AG04449 (cell line): Measurements from ENCODE around the gene ESR2.

Experiments
- CTCF ChIA-PET: fragments of 350-600 bp; formaldehyde crosslinking; extraction: SDS; loops from one replicate; lab custom pipeline; 2021; ENCODE audit warnings: antibody characterized with exemption; lab: Yijun Ruan, JAX
- POLR2A ChIA-PET: fragments of 400-600, 350-600 bp; formaldehyde crosslinking; extraction: SDS; loops from one replicate; lab custom pipeline; 2020; ENCODE audit warnings: antibody characterized with exemption, inconsistent platforms; lab: Yijun Ruan, JAX
- DNase-seq: peaks from one replicate; pipeline ENCODE4 v3.0.0-alpha.2; 2010; ENCODE audit warnings: low read depth, low spot score
- H3K4me3 ChIP-seq: 2 replicates; pipeline ENCODE4 v1.5.1; 2011; ENCODE audit warnings: low read depth, mild to moderate bottlenecking, control low read depth, low read length
- TF ChIP-seq, protein P1 (sequence below): IDR thresholded peaks from one replicate; pipeline ENCODE4 v1.5.1; 2011; ENCODE audit warnings: mild to moderate bottlenecking, moderate library complexity, low read length, control low read depth, inconsistent platforms; ENCODE audit not compliant: insufficient read depth; ENCODE audit errors: missing control alignments

ESR2 gene

GRCh38 chr14:64112867-64113678 lies 181.1 kb downstream of the ESR2 start:
- no peak overlapping the region for H3K4me3 ChIP-seq
- POLR2A ChIA-PET = no interaction called here
- DNase-seq = no peak
- TF ChIP-seq, protein P1, sequence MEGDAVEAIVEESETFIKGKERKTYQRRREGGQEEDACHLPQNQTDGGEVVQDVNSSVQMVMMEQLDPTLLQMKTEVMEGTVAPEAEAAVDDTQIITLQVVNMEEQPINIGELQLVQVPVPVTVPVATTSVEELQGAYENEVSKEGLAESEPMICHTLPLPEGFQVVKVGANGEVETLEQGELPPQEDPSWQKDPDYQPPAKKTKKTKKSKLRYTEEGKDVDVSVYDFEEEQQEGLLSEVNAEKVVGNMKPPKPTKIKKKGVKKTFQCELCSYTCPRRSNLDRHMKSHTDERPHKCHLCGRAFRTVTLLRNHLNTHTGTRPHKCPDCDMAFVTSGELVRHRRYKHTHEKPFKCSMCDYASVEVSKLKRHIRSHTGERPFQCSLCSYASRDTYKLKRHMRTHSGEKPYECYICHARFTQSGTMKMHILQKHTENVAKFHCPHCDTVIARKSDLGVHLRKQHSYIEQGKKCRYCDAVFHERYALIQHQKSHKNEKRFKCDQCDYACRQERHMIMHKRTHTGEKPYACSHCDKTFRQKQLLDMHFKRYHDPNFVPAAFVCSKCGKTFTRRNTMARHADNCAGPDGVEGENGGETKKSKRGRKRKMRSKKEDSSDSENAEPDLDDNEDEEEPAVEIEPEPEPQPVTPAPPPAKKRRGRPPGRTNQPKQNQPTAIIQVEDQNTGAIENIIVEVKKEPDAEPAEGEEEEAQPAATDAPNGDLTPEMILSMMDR = no peak
- CTCF ChIA-PET = no interaction called here

DNA sequence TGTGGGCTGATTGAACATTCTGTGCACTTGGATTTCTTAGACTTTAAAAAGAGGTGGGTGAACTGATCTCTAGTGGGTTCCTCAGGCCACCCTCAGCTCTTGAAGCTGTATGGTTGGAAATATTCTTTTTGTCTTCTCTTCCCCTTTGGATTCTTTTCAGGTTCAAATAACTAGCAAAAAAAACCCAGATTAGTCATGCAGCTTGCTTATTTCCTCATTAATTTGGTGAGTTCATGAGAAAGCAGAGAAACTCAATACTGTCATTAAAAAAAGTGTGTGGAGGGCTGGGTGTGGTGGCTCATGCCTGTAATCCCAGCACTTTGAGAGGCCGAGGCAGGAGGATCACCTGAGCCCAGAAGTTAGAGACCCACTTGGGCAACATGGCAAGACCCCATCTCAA lies 183.4 kb downstream of the ESR2 start:
- ChIA-PET POLR2A (no interaction called here), CTCF (no interaction called here)
- H3K4me3 ChIP-seq = no peak overlapping the region
- TF ChIP-seq, protein P1 = no peak
- DNase-seq = no peak

DNA sequence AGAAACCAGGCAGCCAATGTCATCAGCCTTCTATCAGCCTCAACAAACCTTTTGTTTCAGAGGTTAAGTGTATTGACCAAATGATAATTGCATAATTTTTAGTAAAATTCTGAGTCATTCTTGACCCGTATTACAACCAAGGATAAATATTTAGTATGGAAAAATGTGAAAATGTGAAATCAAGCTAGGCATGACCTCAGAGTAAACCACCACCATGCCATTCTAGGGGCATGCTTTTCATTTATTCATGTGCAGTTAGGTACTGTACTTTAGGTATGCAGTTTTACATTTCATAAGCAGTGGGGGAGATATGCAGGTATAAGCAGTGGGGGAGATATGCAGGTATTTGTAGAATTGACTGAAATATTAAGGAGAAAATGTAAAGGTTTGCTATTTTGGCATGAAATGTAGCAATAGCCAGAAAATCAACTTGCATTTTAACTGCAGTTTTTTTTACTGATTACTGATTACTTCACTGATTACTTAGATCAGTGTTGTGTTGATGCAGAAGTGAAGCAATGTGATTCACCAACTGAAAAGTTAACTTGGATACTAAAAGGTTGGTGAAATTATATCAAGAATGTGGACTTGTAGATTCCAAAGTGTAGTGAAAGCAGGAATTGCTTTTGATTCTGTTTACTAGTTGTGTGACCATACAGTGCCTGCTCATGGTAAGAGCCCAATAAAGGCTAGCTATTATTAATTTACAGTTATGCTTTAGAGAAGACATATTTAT lies 184.2 kb downstream of the ESR2 start:
- no peak for DNase-seq
- ChIA-PET CTCF (no interaction called here), POLR2A (no interaction called here)
- TF ChIP-seq, protein P1 = no peak
- no peak overlapping the region for H3K4me3 ChIP-seq

GRCh38 chr14:64107438-64107837 lies 186.7 kb downstream of the ESR2 start:
- CTCF ChIA-PET = no interaction called here
- POLR2A ChIA-PET = no interaction called here

DNA sequence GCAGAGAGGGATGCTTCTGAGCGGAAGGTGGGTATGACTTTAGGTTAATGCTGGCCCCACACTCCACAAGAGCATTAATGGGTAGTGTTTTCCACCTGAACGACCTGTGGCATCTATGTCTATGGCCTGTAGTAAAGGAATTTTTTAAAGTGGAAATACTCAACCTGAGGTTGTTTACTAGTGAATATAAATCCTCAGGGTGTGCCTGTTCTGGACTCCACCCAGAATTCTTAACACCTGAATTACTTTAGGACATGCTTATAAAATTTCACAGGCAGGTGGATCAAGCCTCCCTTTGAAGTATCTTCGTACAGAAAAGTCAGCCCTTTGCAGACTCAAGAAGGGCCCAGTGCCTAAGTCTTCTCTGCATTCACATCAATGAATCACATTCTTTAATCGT lies 196.1 kb downstream of the ESR2 start:
- DNase-seq = no peak
- ChIA-PET CTCF (no interaction called here), POLR2A (no interaction called here)
- no peak overlapping the region for H3K4me3 ChIP-seq
- TF ChIP-seq, protein P1 = no peak

More at GRCh38 chr14:64107438-64107837, 186.7 kb downstream of the ESR2 start:
- TF ChIP-seq, protein P1 = no peak
- DNase-seq = no peak
- no peak overlapping the region for H3K4me3 ChIP-seq

DNA sequence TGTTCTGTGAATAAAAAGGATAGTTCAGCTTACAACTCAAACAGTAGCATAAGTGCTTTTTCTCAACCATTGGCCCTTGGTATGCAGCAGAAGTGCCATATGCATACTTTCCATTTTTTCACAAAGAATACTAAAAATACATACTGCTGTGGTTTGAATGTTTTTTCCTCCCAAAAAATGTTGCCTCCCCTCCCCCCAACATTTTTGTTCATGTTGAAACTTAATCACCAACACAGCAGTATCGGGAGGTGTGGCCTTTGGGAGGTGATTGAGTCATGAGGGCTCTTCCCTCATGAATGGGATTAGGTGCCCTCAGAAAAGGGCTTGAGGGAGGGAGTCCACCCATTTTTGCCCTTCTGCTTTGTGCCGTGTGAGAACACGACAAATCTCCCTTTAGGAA lies 198.6 kb downstream of the ESR2 start:
- H3K4me3 ChIP-seq = no peak overlapping the region
- CTCF ChIA-PET = interaction anchor here (0.6 kb wide), 1 partner anchor 174 kb away, joined by 3 read pairs; no protein-coding TSS in a partner anchor
- DNase-seq = peak; percentile 65
- TF ChIP-seq, protein P1 = no peak
- POLR2A ChIA-PET = no interaction called here
